K562 (cell line): Measurements from ENCODE around the gene EEF2K. TPM values are rescaled to one million over a fixed set of nuclear protein-coding genes. Genes with fewer than 3 reads are reported as not detected.

Experiments used
- CHD2 ChIP-seq: IDR thresholded peaks from 2 replicates; pipeline ENCODE4 v1.6.1; 2011; ENCODE audit warnings: low read depth, low read length
- GABPA ChIP-seq: fragments of 200-800 bp; sonication (Bioruptor generic); conservative IDR thresholded peaks from 2 replicates; pipeline ENCODE4 v1.6.1; 2016; ENCODE audit warnings: low read depth, missing genetic modification characterization, missing compliant biosample characterization
- L3MBTL2 ChIP-seq: fragments of 450-650 bp; IDR thresholded peaks from 2 replicates; pipeline ENCODE4 v1.6.1; 2016; ENCODE audit warnings: mild to moderate bottlenecking, moderate library complexity
- MBD2 ChIP-seq: sonication (generic); IDR thresholded peaks from 2 replicates; pipeline ENCODE4 v1.6.1; 2016; ENCODE audit warnings: low read depth, borderline replicate concordance
- MYC ChIP-seq, 2 experiments: fragments of 250-450 bp in 1 of 2; sonication (Bioruptor Pico) in 1 of 2; IDR thresholded peaks; 2 replicates each; pipeline versions ENCODE4 v1.5.1 to v1.6.1; 2012 to 2021; ENCODE audit warnings: low read depth in 2 of 2, borderline replicate concordance in 1 of 2, improper control_type of control experiment in 1 of 2, low read length in 1 of 2, mild to moderate bottlenecking in 1 of 2, moderate library complexity in 1 of 2
- NR2C1 ChIP-seq, 2 experiments: fragments of 450-650 bp; IDR thresholded peaks; 2 replicates each; pipeline ENCODE4 v1.6.1; 2017; ENCODE audit warnings: mild to moderate bottlenecking in 2 of 2, antibody characterized with exemption in 1 of 2, inconsistent platforms in 1 of 2, missing compliant biosample characterization in 1 of 2, missing genetic modification characterization in 1 of 2
- NUFIP1 ChIP-seq: fragments of 450-650 bp; IDR thresholded peaks from 2 replicates; pipeline ENCODE4 v1.6.1; 2018; ENCODE audit not compliant: partially characterized antibody
- PHF21A ChIP-seq: fragments of 450-650 bp; IDR thresholded peaks from 2 replicates; pipeline ENCODE4 v1.6.1; 2017; ENCODE audit warnings: low read depth, borderline replicate concordance
- polyA plus RNA-seq, 8 experiments: library from polyadenylated mRNA; depleted of rRNA in 4 of 8; stranded (reverse) in 5 of 8; unstranded in 3 of 8; fragments of >200 nt; fragmentation: Nextera tagmentation in 2 of 8; fragmentation: Illumina TruSeq in 1 of 8; extraction: Ambion mirVana in 2 of 8; extraction: Trizol in 1 of 8; gene quantifications; 2 replicates each; pipeline versions ENCODE4 v1.2.1 to v1.2.3, GENCODE V29; 2011 to 2014; ENCODE audit warnings: inconsistent platforms in 1 of 8, missing spikeins in 1 of 8
- total RNA-seq, 7 experiments: library from RNA; depleted of rRNA in 6 of 7; stranded (reverse); fragments of >200 nt in 6 of 7; fragmentation: Illumina TruSeq in 2 of 7; extraction: Trizol in 2 of 7; gene quantifications; 2 replicates each; pipeline versions ENCODE4 v1.2.1 to v1.2.3, GENCODE V29; 2011 to 2021; ENCODE audit warnings: low replicate concordance in 1 of 7
- TF ChIP-seq, protein P1 (sequence below), 2 experiments: fragments of 450-650 bp in 1 of 2; sonication (generic) in 1 of 2; formaldehyde crosslinking; conservative IDR thresholded peaks; 2 replicates each; pipeline versions ENCODE4 v1.4.0 to v1.8.1; 2020 to 2022; ENCODE audit warnings: mild to moderate bottlenecking in 1 of 2, missing genetic modification reagents in 1 of 2
- TF ChIP-seq, protein P2 (sequence below), 2 experiments: fragments of 200-800 bp in 1 of 2; sonication (Bioruptor generic) in 1 of 2; sonication (generic) in 1 of 2; formaldehyde crosslinking in 1 of 2; IDR thresholded peaks in 1 of 2; conservative IDR thresholded peaks in 1 of 2; 2 replicates each; pipeline versions ENCODE4 v1.5.0 to v1.6.1; 2016 to 2020; ENCODE audit warnings: missing compliant biosample characterization in 1 of 2, missing genetic modification characterization in 1 of 2, missing genetic modification reagents in 1 of 2
- TF ChIP-seq, protein P3 (sequence below): fragments of 450-650 bp; IDR thresholded peaks from 2 replicates; pipeline ENCODE4 v1.6.1; 2016; ENCODE audit warnings: mild to moderate bottlenecking, moderate library complexity

The EEF2K gene
- total and polyA plus RNA-seq, 9 of the 15 experiments (the other 6 are each of a cell fraction or from before 2014, with no cell fraction given), result 3.0 to 35.2 (median 12.2) TPM

DNA sequence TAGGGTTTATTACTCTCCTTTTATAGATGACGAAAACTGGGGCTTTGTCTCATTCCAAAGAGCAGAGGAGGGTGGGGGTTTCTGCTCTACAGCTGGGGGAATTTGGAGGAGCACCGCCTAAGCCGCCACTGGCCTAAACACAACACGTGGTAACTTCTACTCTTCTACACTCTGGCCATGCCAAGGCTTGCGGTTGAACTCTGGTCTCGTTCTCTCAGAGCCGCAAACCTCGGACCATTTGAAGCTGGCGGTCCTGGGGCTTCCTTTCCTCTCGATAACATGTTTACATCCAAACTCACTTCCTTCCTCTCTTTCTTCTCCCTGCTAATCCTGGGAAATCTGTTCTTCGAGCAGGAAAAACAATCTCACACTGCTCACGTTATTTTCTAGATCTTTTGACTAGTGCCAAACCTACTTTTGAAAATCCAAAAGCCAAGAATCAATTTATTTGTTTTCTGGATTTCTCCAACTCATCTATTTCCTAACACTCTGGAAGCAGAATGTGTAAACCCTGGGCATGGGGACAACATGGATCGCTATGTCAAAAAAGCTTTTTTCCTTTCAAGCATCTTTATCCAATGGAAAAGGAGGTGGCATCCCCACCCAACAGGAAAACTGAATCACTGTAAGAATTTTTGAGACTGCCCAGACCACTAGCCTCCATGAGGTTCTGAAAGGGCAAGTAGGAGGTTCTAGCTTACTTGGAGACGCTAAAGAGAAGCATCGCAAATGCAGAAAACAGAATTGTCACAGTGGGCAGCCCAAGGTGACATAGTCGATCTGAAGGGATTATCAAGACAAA, 13.6 kb upstream of the EEF2K start (continued):
- TF ChIP-seq L3MBTL2, result peak; percentile 94
- TF ChIP-seq MBD2, result no peak
- peak; percentile 10 for TF ChIP-seq NUFIP1
- 0 out of 2 replicates have a peak, but pooled peaks have one; percentile 19 for TF ChIP-seq CHD2
- TF ChIP-seq NR2C1 (IDR thresholded peaks at IDR 0.05), result no peak
- TF ChIP-seq NR2C1 (tag; IDR thresholded peaks at IDR 0.05), result no peak
- TF ChIP-seq, protein P1, sequence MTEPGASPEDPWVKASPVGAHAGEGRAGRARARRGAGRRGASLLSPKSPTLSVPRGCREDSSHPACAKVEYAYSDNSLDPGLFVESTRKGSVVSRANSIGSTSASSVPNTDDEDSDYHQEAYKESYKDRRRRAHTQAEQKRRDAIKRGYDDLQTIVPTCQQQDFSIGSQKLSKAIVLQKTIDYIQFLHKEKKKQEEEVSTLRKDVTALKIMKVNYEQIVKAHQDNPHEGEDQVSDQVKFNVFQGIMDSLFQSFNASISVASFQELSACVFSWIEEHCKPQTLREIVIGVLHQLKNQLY (CRISPR knock-in tag; conservative IDR thresholded peaks at IDR 0.05), result no peak
- TF ChIP-seq, protein P2, sequence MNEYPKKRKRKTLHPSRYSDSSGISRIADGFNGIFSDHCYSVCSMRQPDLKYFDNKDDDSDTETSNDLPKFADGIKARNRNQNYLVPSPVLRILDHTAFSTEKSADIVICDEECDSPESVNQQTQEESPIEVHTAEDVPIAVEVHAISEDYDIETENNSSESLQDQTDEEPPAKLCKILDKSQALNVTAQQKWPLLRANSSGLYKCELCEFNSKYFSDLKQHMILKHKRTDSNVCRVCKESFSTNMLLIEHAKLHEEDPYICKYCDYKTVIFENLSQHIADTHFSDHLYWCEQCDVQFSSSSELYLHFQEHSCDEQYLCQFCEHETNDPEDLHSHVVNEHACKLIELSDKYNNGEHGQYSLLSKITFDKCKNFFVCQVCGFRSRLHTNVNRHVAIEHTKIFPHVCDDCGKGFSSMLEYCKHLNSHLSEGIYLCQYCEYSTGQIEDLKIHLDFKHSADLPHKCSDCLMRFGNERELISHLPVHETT (CRISPR knock-in tag; conservative IDR thresholded peaks at IDR 0.05 in 1 of 2, IDR thresholded peaks at IDR 0.05 in 1 of 2), result peak in 1 of 2 experiments; percentile 22; a peak in 1 of 4 replicates
- TF ChIP-seq, protein P3, sequence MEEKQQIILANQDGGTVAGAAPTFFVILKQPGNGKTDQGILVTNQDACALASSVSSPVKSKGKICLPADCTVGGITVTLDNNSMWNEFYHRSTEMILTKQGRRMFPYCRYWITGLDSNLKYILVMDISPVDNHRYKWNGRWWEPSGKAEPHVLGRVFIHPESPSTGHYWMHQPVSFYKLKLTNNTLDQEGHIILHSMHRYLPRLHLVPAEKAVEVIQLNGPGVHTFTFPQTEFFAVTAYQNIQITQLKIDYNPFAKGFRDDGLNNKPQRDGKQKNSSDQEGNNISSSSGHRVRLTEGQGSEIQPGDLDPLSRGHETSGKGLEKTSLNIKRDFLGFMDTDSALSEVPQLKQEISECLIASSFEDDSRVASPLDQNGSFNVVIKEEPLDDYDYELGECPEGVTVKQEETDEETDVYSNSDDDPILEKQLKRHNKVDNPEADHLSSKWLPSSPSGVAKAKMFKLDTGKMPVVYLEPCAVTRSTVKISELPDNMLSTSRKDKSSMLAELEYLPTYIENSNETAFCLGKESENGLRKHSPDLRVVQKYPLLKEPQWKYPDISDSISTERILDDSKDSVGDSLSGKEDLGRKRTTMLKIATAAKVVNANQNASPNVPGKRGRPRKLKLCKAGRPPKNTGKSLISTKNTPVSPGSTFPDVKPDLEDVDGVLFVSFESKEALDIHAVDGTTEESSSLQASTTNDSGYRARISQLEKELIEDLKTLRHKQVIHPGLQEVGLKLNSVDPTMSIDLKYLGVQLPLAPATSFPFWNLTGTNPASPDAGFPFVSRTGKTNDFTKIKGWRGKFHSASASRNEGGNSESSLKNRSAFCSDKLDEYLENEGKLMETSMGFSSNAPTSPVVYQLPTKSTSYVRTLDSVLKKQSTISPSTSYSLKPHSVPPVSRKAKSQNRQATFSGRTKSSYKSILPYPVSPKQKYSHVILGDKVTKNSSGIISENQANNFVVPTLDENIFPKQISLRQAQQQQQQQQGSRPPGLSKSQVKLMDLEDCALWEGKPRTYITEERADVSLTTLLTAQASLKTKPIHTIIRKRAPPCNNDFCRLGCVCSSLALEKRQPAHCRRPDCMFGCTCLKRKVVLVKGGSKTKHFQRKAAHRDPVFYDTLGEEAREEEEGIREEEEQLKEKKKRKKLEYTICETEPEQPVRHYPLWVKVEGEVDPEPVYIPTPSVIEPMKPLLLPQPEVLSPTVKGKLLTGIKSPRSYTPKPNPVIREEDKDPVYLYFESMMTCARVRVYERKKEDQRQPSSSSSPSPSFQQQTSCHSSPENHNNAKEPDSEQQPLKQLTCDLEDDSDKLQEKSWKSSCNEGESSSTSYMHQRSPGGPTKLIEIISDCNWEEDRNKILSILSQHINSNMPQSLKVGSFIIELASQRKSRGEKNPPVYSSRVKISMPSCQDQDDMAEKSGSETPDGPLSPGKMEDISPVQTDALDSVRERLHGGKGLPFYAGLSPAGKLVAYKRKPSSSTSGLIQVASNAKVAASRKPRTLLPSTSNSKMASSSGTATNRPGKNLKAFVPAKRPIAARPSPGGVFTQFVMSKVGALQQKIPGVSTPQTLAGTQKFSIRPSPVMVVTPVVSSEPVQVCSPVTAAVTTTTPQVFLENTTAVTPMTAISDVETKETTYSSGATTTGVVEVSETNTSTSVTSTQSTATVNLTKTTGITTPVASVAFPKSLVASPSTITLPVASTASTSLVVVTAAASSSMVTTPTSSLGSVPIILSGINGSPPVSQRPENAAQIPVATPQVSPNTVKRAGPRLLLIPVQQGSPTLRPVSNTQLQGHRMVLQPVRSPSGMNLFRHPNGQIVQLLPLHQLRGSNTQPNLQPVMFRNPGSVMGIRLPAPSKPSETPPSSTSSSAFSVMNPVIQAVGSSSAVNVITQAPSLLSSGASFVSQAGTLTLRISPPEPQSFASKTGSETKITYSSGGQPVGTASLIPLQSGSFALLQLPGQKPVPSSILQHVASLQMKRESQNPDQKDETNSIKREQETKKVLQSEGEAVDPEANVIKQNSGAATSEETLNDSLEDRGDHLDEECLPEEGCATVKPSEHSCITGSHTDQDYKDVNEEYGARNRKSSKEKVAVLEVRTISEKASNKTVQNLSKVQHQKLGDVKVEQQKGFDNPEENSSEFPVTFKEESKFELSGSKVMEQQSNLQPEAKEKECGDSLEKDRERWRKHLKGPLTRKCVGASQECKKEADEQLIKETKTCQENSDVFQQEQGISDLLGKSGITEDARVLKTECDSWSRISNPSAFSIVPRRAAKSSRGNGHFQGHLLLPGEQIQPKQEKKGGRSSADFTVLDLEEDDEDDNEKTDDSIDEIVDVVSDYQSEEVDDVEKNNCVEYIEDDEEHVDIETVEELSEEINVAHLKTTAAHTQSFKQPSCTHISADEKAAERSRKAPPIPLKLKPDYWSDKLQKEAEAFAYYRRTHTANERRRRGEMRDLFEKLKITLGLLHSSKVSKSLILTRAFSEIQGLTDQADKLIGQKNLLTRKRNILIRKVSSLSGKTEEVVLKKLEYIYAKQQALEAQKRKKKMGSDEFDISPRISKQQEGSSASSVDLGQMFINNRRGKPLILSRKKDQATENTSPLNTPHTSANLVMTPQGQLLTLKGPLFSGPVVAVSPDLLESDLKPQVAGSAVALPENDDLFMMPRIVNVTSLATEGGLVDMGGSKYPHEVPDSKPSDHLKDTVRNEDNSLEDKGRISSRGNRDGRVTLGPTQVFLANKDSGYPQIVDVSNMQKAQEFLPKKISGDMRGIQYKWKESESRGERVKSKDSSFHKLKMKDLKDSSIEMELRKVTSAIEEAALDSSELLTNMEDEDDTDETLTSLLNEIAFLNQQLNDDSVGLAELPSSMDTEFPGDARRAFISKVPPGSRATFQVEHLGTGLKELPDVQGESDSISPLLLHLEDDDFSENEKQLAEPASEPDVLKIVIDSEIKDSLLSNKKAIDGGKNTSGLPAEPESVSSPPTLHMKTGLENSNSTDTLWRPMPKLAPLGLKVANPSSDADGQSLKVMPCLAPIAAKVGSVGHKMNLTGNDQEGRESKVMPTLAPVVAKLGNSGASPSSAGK, result peak; percentile 94
- TF ChIP-seq MYC (IDR thresholded peaks at IDR 0.05; ENCODE audit: low read depth, low read length), result peak; percentile 54
- no peak for TF ChIP-seq MYC (CRISPR knock-in tag; IDR thresholded peaks at IDR 0.05; ENCODE audit: borderline replicate concordance, low read depth)
- no peak for TF ChIP-seq PHF21A
- TF ChIP-seq GABPA (tag), result 0 out of 2 replicates have a peak, but pooled peaks have one; percentile 32
